Pancreas (tissue), 10 donors: Measurements from ENCODE around the gene HES7. TPM values are rescaled to one million over a fixed set of nuclear protein-coding genes. Genes with fewer than 3 reads are reported as not detected.

Experiments used
- ATAC-seq, 4 donors: fragments of 200-7000 bp; cut with Tn5 transposase; one replicate each; pipeline versions ENCODE4 v1.8.0 to v1.9.1; 2020; ENCODE audit warnings: mild to moderate bottlenecking in 4 of 4, moderate library complexity in 4 of 4
- DNase-seq, 6 donors: peaks; one replicate each; pipeline ENCODE4 v3.0.0-alpha.2; 2020
- FAIRE-seq: peaks from 2 replicates; lab custom pipeline; 2012; peaks lifted over from hg19 to GRCh38; lab: Jason Lieb, UNC
- H3K27ac ChIP-seq, 4 donors: fragments of 200-600 bp; sonication (generic); 1 replicate in 3 of 4; 2 replicates in 1 of 4; pipeline versions ENCODE4 v1.5.0 to v1.8.0; 2020
- H3K27me3 ChIP-seq, 4 donors: fragments of 200-600 bp; one replicate each; pipeline ENCODE4 v1.8.0; 2021
- H3K36me3 ChIP-seq, 3 donors: fragments of 200-600 bp; sonication (generic) in 1 of 3; one replicate each; pipeline versions ENCODE4 v1.5.0 to v1.8.0; 2020 to 2021
- H3K4me1 ChIP-seq, 3 donors: fragments of 200-600 bp; one replicate each; pipeline ENCODE4 v1.8.0; 2021
- H3K4me3 ChIP-seq, 4 donors: fragments of 200-600 bp; sonication (generic) in 2 of 4; one replicate each; pipeline versions ENCODE4 v1.5.0 to v1.8.0; 2020 to 2021
- H3K9me3 ChIP-seq, 4 donors: fragments of 200-600 bp; one replicate each; pipeline ENCODE4 v1.8.0; 2021
- CTCF ChIP-seq, 4 donors: fragments of 200-600 bp; sonication (generic) in 3 of 4; IDR thresholded peaks; one replicate each; pipeline versions ENCODE4 v1.5.0 to v1.8.0; 2021; ENCODE audit warnings: antibody characterized with exemption in 4 of 4
- WGBS, 2 donors: extraction: QIAGEN DNeasy Blood & Tissue Kit; methylation state at CpG; one replicate each; pipeline ENCODE4 v1.1.7; 2013; 5-methylcytosine and 5-hydroxymethylcytosine counted together
- intact Hi-C, 3 donors: fragments of 100-400 bp; cut with DNase I; formaldehyde crosslinking; loops; one replicate each; pipeline versions ENCODE4 v1.11.1 to v1.14.2; 2022
- polyA plus RNA-seq, 2 donors: library from polyadenylated mRNA; stranded (reverse); fragments of 200-250 nt; gene quantifications; one replicate each; pipeline ENCODE4 v1.2.3, GENCODE V29; 2013
- total RNA-seq, 6 donors: library from RNA; stranded (reverse); fragmentation: NEBNext Ultra II Directional in 4 of 6; extraction: Animal tissue kit (Norgen Biotek cat#: 25700) in 4 of 6; gene quantifications; one replicate each; pipeline versions ENCODE4 v1.2.1 to v1.2.4, GENCODE V29; 2021 to 2023
- donor health status: healthy with polysubstance abuse.
- donor health status: DM: no; HTN: no; CAD: no; lungs with moderate emphysema.
- donor health status: DM: no; HTN: no; CAD: no.
- donor health status: control.
- donor health status: control.
- donor health status: Bipolar disorder and iron deficiency.
- donor health status: DM: yes; HTN: yes; CAD: no.
- donor health status: DM: no; HTN: no; CAD: no.
- donor health status: DM: no; HTN: no; CAD: no.
- donor health status: DM: yes; HTN: yes; CAD: no.

HES7 gene
- total and polyA plus RNA-seq, 8 donors = 0.08 to 0.16 TPM; not detected in 6

GRCh38 chr17:8124350-8125153, 646 bp upstream of the HES7 start:
- no peak overlapping the region for H3K27ac ChIP-seq
- H3K9me3 ChIP-seq = no peaks in the 10 kb centered on the region
- no peaks in the 10 kb centered on the region for H3K36me3 ChIP-seq
- ATAC-seq (no peak), FAIRE-seq (no peak), DNase-seq (no peak)
- H3K4me1 ChIP-seq = peaks cover 11 to 44% (median 20%) of the 10 kb centered on the region in 3 donors
- no peak for TF ChIP-seq CTCF (IDR thresholded peaks at IDR 0.05)
- H3K27me3 ChIP-seq = peaks cover 0 to 6% (median 0%) of the 10 kb centered on the region in 4 donors
- intact Hi-C loops = loop anchor here in 1 of 3 donors (5.0 to 10.0 kb wide), 2 partner anchors 38 to 60 kb away; partner anchors contain the start of gene VAMP2
- H3K4me3 ChIP-seq = peak overlapping the region in 1 of 4 donors; percentile 57
- WGBS, 2 donors = 8 to 9% methylated on average over 24 of the region's 24 CpGs

- Histone ChIP-seq H3K4me3 (peak overlapping the region in 2 of 4 donors; percentile 2 to 57), H3K9me3 (no peaks in the 10 kb centered on the region), H3K27ac (no peak overlapping the region), H3K27me3 (peaks cover 0 to 6% (median 0%) of the 10 kb centered on the region in 4 donors), H3K4me1 (peaks cover 11 to 50% (median 25%) of the 10 kb centered on the region in 3 donors), H3K36me3 (no peaks in the 10 kb centered on the region)
- DNase-seq (peak in 2 of 6 donors; percentile 66 to 82), FAIRE-seq (no peak), ATAC-seq (no peak)
- TF ChIP-seq CTCF (IDR thresholded peaks at IDR 0.05) = no peak
- 2% methylated on average over 39 to 55 of the region's 55 CpGs for WGBS, 2 donors
- intact Hi-C loops = loop anchor here in 1 of 3 donors (10.0 kb wide), 1 partner anchor 62 kb away; no protein-coding TSS in a partner anchor
Measured at GRCh38 chr17:8122924-8123694, 797 bp downstream of the HES7 start.

GRCh38 chr17:8122422-8122923, 1.4 kb downstream of the HES7 start:
- FAIRE-seq (no peak), ATAC-seq (no peak), DNase-seq (peak in 2 of 6 donors; percentile 38 to 54)
- Histone ChIP-seq H3K4me1 (peaks cover 17 to 56% (median 28%) of the 10 kb centered on the region in 3 donors), H3K9me3 (no peaks in the 10 kb centered on the region), H3K27ac (no peak overlapping the region), H3K36me3 (no peaks in the 10 kb centered on the region), H3K27me3 (peaks cover 0 to 6% (median 0%) of the 10 kb centered on the region in 4 donors), H3K4me3 (peak overlapping the region in 3 of 4 donors; percentile 34 to 57 (median 38))
- intact Hi-C loops = loop anchor here in 1 of 3 donors (10.0 kb wide), 1 partner anchor 62 kb away; no protein-coding TSS in a partner anchor
- TF ChIP-seq CTCF (IDR thresholded peaks at IDR 0.05) = no peak
- 1 to 2% methylated on average over 28 to 29 of the region's 29 CpGs for WGBS, 2 donors

- Histone ChIP-seq H3K27me3 (peaks cover 0 to 6% (median 0%) of the 10 kb centered on the region in 4 donors), H3K4me3 (peak overlapping the region; percentile 18 to 57 (median 36)), H3K36me3 (no peaks in the 10 kb centered on the region), H3K9me3 (no peaks in the 10 kb centered on the region), H3K4me1 (peaks cover 17 to 58% (median 28%) of the 10 kb centered on the region in 3 donors), H3K27ac (no peak overlapping the region)
- intact Hi-C loops = loop anchor here in 1 of 3 donors (10.0 kb wide), 1 partner anchor 63 kb away; no protein-coding TSS in a partner anchor
- peak in 5 of 6 donors; percentile 36 to 87 (median 67) for DNase-seq
- ATAC-seq = peak in 2 of 4 donors; percentile 8 to 10
- 1% methylated on average over 60 to 76 of the region's 76 CpGs for WGBS, 2 donors
- TF ChIP-seq CTCF (IDR thresholded peaks at IDR 0.05) = peak in 1 of 4 donors; percentile 17
- no peak for FAIRE-seq
Measured at GRCh38 chr17:8121681-8122421, 2.1 kb downstream of the HES7 start.
